Measurements from ENCODE around the gene ADAMTS15.

The ADAMTS15 gene

GRCh38 chr11:130514316-130514715, 65.9 kb downstream of the ADAMTS15 start:
- no peak for TF ChIP-seq CTCF (IDR thresholded peaks at IDR 0.05; ENCODE audit: insufficient read depth, missing control alignments)
- no peak for FAIRE-seq
- DNase-seq (ENCODE audit: insufficient read length, low spot score): no peak

GRCh38 chr11:130514851-130515250, 66.4 kb downstream of the ADAMTS15 start:
- DNase-seq (ENCODE audit: insufficient read length, low spot score): no peak
- no peak for FAIRE-seq
- no peak for TF ChIP-seq CTCF (IDR thresholded peaks at IDR 0.05; ENCODE audit: insufficient read depth, missing control alignments)

- DNase-seq (ENCODE audit: insufficient read length, low spot score) (no peak), FAIRE-seq (no peak)
- no peak for TF ChIP-seq CTCF (IDR thresholded peaks at IDR 0.05; ENCODE audit: insufficient read depth, missing control alignments)
Measured at GRCh38 chr11:130515829-130516553, 67.5 kb downstream of the ADAMTS15 start.

GRCh38 chr11:130516554-130517505, 68.4 kb downstream of the ADAMTS15 start:
- no peak for FAIRE-seq
- DNase-seq (ENCODE audit: insufficient read length, low spot score): no peak
- TF ChIP-seq CTCF (IDR thresholded peaks at IDR 0.05; ENCODE audit: insufficient read depth, missing control alignments): no peak

- no peak for TF ChIP-seq CTCF (IDR thresholded peaks at IDR 0.05; ENCODE audit: insufficient read depth, missing control alignments)
- FAIRE-seq: no peak
- DNase-seq (ENCODE audit: insufficient read length, low spot score): no peak
Measured at GRCh38 chr11:130518164-130518680, 69.8 kb downstream of the ADAMTS15 start.

- TF ChIP-seq CTCF (IDR thresholded peaks at IDR 0.05; ENCODE audit: insufficient read depth, missing control alignments): no peak
Measured at GRCh38 chr11:130519128-130519932, 70.9 kb downstream of the ADAMTS15 start.

More at GRCh38 chr11:130519128-130519932, 70.9 kb downstream of the ADAMTS15 start:
- DNase-seq (ENCODE audit: insufficient read length, low spot score) (no peak), FAIRE-seq (no peak)
